ENCODE results near the gene RBSN.

Gene RBSN

DNA sequence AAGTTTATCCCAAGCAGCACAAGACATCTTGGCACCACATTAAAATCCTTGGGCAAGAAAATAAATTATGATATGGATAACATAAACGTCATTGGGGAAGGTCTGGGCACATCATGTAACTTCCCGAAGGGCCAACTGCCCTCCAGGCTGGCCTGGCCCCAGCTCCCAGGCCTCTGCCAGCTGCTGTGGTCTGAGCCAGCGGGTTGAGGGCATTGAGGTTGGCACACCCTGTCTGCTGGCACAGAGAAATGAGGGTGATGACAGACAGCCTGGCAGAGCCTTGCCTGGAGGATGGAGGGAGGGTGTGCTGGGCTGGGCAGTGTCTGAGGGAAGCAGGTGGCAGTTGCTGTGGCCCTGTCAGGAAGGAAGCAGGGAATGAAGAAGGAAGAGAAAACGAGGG is 3.3 kb upstream of the RBSN start:
- in situ Hi-C loops (cut with HindIII; ENCODE audit: low sequenced_read_pairs), result no loop called here

DNA sequence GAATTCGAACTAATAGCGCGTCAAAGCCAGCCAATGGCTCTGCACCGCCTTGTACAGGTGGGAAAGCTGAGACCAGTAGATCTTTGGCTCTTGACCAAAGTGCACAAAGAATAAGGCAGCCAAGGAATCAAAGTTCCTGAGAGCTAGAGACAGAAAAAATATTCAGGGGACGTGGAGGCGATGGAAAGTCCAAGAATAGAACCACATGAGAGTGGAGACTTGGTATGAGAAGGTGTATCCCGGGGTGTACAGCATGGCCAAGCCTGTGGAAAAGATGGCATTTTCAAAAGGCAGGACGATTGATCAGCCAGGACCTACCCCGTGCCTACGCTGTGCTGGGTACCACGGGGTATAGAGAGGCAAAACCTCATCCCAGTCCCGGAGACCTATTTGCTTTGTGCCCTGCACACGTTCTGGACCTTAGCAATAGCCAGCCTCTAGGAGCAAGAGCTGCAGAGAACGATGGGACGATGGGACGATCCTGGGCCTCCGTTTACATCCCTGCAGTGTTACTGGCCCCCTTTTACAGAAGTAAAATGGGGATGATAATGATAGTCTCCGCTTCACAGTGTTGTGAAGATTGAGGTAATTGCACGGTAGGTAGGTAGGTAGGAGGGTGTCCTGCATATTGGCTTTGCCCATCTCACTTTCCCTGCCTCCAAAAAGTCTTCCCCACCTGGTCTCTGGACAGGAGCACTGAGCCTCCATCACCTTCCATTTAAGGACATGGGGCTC is 583 bp upstream of the RBSN start:
- in situ Hi-C loops (cut with HindIII; ENCODE audit: low sequenced_read_pairs), result no loop called here

DNA sequence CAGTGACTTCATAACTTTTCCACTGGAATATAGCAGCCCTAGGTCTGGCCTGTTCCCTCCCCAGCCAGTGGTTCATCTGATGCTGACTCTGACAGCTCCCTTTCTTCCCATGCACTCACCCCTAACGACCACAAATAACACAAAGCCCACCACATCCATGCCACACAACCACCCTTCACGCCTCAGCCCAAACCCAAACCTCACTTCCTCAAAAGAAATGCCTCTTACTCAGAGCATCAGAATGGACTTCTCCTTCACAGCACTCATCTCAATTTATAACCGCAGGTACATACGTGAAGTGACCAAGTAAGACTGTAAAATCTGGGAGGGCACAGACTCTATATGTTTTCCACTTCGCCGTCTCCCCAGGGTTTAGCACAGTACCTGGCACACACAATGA is 1.1 kb downstream of the RBSN start:
- in situ Hi-C loops (cut with HindIII; ENCODE audit: low sequenced_read_pairs), result no loop called here

DNA sequence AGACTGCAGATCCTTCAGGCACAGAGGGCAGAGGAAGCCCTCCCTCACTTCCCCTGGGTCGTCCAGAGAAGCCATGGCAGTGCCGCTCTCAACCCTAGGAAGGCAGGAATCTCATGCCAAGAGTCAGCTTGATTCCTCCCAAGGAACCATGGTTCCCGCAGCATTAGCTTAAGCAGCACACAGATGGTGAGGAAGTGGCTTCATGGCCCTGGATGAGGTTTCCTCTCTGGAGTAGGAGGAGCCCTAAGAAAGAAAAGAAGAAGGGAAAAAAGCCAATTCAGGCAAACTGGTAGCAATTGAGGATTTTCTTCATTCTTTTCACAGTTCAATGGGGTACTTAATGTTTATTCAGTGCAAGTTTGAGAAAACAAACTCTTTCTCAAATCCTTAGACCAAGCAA is 2.9 kb downstream of the RBSN start:
- in situ Hi-C loops (cut with HindIII; ENCODE audit: low sequenced_read_pairs), result no loop called here

DNA sequence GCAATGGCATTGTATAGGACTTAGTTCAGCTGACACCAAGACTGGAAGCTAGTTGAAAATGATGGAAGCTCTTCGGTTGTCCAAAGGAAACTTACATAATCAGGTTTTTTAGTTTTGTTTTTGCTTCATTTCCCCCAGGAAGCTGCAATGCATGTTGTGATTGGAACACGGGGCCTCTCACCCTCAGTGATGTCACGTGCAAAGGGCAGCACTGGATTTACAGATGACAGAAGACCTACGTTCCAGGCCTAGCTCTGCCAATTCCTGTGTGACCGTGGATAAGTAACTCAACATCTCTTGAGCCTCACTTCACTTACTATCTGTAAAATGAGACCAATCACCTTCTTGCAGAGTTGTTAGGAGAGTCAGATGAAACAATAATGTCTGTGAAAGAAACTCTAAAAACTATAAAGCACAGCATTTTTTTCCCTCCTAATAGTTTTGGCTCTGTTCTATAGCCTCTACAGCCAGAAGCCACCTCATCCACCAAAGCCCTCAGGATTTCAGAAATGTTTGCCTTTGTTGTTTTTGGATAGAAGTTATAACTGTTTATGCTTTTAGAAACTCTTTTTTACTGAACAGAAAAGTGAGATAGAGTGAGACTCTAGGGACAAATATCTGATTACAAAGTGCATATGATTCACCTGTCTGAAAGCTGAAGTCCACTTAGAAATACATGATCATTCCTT is 4.6 kb downstream of the RBSN start:
- in situ Hi-C loops (cut with HindIII; ENCODE audit: low sequenced_read_pairs), result no loop called here

DNA sequence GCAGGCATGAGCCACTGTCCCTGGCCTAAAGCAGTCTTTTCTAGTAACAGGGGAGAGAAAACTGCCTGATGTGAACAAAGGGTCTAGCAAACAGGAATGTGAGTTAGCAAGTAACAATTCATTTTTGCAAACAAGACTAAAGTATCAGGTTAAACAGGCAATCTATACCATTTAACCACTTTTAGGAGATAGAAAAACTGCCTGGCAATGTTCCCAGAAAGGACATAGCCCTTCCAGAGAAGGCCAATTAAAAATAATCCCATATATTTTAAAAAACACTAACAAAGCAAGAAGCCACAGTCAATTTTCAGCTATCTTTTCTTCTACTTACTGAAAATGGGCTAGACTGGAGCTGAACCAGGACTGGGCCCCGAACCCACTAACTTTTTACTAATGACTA is 6.3 kb downstream of the RBSN start:
- in situ Hi-C loops (cut with HindIII; ENCODE audit: low sequenced_read_pairs), result no loop called here

DNA sequence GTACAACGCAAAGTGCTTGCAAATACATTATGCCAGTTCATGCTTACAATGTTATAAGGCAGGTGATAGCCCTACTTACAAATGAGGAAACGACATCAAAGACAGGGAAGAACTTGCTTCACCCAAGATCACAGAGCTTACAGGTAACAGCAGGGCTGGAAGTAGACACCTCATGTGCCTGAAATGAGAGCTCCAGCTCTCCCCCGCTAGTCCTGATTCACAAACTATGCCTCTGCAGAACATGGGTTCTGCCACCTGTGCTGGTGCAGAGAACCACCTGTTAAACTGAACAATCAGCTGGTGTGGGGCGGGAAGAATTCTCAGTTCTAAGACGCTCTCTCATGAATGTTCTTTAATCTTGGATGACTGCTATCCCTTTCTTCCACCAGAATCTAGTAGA is 7.4 kb downstream of the RBSN start:
- in situ Hi-C loops (cut with HindIII; ENCODE audit: low sequenced_read_pairs), result no loop called here

DNA sequence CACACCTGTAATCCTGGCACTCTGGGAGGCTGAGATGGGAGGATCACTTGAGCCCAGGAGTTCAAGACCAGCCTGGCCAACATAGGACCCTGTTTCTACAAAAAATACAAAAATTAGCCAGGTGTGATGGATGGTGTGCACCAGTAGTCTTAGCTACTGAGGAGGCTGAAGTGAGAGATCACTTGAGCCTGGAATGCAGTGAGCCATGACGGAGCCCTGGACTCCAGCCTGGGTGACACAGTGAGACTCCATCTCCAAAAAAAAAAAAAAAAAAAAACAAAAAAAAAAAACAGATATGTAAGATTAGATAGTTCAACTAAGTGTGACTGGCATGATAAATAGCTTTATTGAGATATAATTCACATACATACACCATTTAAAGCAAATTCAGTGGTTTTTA is 9.7 kb downstream of the RBSN start:
- in situ Hi-C loops (cut with HindIII; ENCODE audit: low sequenced_read_pairs), result no loop called here

DNA sequence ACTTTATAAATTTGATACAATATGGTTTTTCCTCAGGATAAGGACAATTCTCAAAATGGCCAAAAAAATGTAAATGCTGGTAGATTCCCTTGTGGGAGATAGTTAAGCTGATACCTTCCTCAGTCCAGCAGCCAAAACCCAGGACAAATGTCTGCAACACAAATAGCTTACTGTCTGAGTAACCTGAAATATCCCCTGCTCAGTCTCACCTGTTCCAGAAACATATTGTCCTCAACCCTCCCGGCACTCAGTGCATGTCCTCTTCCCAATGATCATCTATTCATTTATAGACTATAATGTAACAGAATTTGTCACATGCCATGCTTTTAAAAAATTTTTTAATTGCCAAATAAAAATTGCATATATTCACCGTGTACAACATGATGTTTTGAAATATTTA is 12.2 kb downstream of the RBSN start:
- in situ Hi-C loops (cut with HindIII; ENCODE audit: low sequenced_read_pairs), result no loop called here

DNA sequence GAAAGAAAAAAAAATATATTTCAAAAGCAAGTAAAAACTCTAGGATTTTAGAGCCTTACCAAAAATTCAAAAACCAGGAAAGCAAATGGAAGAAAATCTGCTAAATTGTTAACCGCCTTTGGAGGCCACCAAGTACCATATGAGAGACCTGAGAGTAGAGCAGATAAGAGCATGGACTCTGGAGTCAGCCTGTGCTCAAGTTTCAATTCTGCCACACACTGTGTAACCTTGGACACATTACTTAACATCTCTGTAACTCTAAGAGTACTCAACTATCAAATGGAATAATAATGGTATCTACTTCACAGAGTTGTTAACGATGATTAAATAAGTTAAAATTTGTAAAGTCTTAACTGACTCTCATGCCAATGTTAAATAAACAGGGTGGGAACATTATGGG is 12.7 kb downstream of the RBSN start:
- in situ Hi-C loops (cut with HindIII; ENCODE audit: low sequenced_read_pairs), result no loop called here

DNA sequence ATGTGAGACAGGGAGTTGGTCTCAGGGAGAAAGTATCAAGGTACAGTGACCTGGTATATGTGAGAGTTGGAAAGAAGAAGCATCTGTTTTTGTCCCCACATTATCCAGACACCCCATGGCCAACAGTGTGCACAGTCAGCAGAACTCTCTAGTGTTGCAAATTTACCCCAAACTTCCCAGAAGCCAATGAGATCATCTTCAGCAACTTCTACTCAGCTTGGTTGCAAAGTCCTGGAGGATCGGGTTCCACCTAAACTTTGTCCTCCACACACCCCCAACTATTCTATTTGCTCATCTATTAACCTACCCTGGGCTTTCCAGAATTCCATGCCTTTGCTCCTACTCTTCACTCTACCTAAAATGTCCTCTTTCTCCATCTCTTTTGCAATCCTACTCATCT is 15.7 kb downstream of the RBSN start:
- in situ Hi-C loops (cut with HindIII; ENCODE audit: low sequenced_read_pairs), result no loop called here

DNA sequence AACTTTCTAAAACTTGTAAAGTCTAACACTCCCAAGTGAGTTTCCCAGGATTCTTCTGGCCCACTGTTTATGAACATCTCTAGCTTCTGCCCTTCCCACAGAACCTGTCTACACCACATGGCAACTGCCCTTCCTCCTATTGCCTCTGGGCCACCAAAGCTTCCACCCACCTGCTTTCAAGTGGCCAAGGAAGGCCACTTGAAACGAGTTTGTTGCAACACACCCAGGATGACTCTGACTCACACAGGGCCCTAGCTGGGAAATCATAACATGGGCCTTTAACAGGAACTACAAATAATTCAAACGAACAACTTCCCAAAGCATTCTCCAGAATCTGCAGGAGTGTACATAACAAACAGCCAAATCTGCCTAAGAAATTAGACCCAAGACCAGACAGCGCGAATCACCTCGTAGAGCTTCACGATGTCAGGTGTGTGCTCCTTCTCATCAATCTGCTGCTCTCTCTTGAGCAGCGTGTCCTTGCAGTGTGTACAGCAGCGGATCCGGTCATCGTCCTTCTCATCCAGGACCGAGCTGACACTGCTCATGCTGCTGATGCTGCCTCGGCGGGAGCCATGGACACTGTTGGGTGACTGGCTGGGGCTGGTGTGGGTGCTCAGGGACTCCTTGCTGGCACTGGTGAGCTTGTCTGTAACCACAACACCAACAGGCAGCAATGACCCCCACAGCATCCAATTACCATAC is 16.8 kb downstream of the RBSN start:
- in situ Hi-C loops (cut with HindIII; ENCODE audit: low sequenced_read_pairs), result no loop called here

DNA sequence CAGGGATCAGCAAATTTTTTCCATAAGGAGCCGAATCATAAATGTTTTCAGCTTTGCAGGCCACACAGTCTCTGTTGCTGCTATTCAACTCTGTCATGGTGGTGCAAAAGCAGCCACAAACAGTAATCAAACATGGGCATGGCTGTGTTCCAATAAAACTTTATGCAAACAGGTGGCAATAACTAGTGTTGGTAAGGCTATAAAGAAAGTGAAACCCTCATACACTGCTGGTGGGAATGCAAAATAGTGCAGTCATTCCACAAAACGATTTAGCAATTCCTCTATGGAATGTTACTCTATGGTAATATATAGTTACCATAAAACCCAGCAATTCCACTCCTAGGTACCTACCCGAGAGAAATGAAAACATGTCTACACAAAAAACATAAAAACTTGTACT is 19.9 kb downstream of the RBSN start:
- in situ Hi-C loops (cut with HindIII; ENCODE audit: low sequenced_read_pairs), result no loop called here

DNA sequence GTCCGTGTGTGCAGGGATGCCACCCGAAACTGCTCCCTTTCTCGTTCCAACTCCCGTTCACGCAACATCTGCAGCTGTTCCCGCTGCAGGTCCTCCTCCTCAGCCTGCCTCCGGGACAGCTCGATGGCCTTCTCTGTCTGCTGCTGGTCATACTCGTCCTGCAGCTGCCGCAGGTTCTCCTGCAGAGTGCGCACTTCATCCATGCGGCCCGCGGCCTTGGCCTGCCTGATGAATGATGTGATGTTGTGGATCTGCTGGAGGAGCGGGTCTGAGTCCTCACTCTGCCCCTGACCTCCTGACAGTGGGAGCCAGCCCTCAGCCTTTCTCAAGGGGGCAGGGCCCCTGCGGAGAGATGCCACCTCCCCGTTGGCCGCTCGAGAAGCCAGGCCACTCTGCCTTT is 24.4 kb downstream of the RBSN start:
- in situ Hi-C loops (cut with HindIII; ENCODE audit: low sequenced_read_pairs), result no loop called here

DNA sequence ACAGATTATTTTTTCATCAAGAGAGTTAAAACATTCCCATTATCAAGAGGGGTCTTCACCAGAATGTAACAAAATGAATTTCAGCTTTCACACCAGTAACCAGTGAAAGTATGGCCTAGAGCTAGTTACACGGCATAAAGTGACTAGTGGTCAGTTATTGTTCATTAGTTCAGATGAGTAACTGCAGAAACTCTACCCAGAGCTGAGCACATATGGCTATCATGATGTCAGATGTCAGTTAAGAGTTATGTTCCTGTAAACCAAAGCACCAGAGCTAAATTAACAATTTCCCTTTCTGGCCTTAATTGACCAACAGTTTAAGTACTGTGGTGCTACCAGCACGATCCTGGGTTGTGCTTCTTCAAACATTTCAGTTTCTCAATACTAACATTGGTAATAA is 27.2 kb downstream of the RBSN start:
- in situ Hi-C loops (cut with HindIII; ENCODE audit: low sequenced_read_pairs), result no loop called here

DNA sequence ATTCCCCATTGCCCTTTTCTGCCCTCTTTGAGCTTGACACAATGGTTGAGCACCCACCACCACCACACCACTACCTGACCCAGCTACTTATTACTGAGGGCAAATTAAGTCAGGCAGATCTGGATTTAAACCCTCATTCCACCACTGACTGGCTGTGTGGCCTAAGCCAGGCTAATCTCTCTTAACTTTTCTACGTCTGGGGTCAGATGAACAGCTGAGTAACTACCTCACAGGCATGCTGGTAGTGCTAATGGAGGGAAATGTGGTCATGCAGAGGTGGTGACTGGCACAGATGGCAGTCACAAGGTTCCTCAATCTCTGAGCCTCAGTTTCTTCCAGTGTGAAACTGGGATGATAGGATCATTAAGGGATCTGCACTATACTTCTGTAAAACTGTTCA is 29.5 kb downstream of the RBSN start:
- in situ Hi-C loops (cut with HindIII; ENCODE audit: low sequenced_read_pairs), result no loop called here

DNA sequence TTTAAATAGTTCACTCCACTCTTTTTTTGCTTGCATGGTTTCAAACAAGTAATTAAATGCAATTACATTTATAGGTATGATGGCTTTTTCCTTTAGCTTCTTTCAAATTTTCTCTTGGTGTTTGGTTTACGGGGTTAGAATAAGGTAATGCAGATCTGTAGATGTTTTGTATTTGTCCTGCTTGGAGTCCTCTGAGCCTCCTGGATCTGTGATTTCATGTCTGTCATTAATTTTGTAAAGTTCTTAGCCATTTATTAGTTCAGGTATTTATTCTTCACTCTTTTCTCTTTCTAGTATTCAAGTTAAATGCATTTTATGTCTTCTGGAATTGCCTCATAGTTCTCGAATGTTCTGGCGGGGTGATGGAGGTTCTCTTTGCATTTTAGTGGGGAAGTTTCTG is 32.5 kb downstream of the RBSN start:
- in situ Hi-C loops (cut with HindIII; ENCODE audit: low sequenced_read_pairs), result no loop called here

DNA sequence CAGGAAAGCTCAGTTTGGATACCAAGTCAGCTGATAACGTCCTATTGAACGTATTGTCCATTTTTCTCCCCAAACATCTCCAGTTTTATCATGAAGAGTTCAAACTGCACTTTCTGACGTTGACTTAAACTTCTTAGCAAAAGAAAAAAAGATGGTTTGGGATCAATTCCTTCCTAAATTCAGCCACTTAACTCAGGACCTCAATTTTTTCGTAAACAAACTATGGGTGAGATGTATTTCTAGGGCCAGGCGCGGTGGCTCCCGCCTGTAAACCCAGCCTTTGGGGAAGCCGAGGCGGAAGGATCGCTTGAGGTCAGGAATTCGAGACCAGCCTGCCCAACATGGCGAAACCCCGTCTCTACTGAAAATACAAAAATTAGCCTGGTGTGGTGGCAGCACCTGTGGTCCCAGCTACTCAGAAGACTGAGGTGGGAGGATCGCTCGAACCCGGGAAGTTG is 33.4 kb downstream of the RBSN start:
- in situ Hi-C loops (cut with HindIII; ENCODE audit: low sequenced_read_pairs), result no loop called here

DNA sequence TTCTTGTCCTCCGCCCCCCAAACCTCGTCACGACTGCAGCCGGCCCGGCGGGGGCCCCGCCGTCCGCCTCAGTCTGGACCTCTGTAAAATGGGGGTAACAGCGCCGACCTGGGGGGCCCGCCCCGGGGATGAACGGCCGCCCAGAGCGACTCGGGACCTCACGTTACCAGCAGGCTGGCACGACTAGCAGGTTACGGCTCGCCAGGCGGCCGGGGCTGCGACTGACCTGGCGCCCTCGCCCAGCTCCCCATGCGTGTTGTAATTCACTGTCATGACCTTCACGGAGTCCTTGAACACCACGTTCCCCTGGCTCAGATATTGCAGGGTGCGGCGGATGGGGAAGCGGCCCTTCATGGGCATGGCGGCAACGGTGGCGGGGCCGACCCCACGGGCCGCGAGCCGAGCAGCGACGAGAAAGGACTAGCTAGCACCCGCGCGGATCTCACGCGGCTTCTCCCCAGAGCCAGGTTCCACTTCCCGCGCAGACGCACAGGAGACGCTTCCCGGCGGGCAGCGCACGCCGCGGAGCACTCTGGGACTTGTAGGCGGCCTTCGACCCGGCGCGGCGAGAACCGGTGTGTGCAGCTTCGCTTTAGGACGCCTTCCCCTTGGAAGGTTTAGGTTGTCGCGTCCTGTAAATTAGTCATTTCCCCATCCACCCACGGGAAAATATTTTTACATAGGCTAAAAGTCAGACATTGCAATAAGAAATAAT is 34.0 kb downstream of the RBSN start, which contains the start of gene MRPS25:
TSS of gene MRPS25 (minus strand) at position 481 of the 715 bp plus-strand sequence. CDS start at position 360, 121 bp downstream.
- in situ Hi-C loops (cut with HindIII; ENCODE audit: low sequenced_read_pairs), result no loop called here

DNA sequence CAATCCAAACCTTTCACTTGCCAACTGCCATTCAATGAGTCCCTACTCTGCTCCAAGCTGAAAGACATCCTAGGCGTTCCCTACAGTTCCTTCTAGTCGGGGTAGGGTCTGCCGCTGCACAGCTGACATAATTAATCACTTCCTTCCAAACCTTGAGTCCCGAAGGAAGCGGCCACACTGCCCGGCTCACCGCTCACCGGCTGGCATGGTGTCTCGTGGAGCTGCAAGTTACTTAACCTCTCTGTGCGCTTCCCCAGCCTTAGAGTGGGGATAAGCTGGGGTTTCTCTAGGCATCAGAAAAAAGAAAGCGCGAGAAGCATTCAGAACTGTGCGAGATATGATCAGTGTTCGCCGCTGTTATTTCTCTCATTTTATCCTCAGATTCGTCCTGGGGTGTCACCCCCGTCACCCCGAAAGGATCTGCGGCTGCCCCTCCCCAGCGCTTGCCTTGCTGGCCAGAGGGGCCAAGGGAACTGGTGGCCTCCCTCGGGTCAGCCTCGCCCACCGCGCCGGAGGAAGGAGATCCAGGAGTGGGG is 34.6 kb downstream of the RBSN start:
- in situ Hi-C loops (cut with HindIII; ENCODE audit: low sequenced_read_pairs), result no loop called here

DNA sequence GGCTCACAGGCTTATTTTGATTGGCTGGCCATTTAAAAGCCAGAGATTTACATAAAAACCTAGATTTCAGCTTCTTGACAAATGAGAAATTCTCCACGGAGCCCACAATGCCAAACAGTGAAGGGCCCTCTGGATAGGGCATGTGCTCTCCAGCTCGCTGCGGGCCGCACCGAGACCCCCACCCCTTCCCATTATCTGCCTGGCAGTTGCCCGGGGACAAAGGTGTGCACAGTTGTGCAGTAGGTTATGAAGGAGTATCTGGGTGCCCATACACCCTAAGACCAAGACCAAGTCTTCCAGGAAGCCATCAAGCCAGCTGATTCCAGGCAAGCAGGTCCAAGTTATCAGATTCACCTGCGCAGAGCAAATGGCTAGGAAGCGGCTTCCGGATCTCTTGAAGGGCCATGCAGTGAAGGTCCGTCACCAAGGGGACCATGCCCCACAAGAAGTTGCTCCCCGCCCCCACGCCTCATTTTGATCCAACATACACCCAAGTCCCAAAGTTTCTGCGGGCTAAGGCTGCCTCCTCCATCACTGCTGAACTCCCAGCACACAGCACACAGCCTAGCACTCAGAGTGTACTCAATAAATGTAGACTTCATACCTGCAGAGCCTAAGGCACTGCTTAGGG is 35.2 kb downstream of the RBSN start:
- in situ Hi-C loops (cut with HindIII; ENCODE audit: low sequenced_read_pairs), result no loop called here
